ENCODE results near the gene KCNAB1.
"Not testable (repeated sequence)": the region's sequence is repeated elsewhere in the genome, so short reads cannot be mapped to it uniquely, and the experiment has no call there.

Gene KCNAB1

DNA sequence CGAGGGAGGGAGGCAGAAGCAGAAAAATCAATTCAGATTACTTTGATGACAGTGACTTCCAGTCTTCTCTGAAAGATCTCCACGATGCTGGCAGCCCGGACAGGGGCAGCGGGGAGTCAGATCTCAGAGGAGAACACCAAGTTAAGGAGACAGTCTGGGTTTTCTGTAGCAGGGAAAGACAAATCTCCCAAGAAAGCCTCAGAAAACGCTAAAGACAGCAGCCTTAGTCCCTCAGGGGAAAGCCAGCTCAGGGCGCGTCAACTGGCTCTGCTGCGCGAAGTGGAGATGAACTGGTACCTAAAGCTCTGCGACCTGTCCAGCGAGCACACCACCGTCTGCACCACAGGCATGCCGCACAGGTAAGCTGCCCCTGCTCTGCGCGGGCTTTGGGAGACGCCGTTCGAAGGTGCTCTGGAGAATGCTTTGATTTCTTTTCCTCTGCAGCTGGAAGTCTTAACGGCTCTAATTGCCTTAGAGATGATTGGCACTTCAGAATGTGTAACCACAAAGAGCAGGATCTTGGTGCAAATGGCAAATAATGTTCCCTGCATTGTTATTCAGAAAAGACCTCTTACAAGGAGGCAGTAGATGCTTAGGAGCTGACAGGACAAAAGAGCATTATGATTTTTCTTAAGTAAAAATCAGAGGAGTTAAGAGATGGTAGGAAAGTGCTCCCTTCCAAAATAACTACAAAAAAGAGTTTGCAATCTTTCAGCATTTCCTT is at the start of gene KCNAB1:
KCNAB1 (plus strand) TSS at position 51 of the 724 bp plus-strand sequence.
- no peak for DNase-seq

DNA sequence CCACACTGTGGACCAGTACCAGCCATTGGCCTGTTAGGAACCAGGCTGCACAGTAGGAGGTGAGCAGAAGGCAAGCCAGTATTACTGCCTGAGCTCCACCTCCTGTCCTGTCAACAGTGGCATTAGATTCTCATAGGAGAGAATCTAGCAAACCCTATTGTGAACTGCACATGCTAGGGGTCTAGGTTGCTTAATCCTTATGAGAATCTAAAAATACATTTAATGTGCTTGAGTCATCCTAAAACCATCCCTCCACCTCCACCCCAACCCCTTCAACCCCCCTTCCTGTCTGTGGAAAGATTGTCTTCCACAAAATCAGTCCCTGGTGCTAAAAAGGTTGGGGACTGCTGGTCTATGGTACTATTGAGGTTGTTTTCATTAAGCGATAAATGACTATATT is 49.3 kb upstream of the KCNAB1 start:
- no peak for DNase-seq

DNA sequence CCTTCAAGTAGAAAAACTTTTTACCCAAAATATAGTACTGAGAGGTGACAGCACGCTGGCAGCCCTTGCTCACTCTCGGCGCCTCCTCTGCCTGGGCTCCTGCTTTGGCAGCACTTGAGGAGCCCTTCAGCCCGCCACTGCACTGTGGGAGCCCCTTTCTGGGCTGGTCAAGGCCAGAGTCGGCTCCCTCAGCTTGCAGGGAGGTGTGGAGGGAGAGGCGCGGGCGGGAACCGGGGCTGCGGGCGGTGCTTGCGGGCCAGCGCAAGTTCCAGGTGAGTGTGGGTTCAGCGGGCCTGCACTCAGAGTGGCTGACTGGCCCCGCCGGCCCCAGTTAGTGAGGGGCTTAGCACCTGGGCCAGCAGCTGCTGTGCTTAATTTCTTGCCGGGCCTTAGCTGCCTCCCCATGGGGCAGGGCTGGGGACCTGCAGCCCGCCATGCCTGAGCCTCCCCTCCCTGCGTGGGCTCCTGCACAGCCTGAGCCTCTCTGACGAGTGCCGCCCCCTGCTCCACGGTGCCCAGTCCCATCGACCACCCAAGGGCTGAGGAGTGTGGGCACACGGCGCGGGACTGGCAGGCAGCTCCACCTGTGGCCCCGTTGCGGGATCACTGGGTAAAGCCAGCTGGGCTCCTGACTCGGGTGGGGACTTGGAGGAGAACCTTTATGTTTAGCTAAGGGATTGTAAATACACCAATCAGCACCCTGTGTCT is 47.3 kb upstream of the KCNAB1 start:
- DNase-seq, result not testable (repeated sequence)

DNA sequence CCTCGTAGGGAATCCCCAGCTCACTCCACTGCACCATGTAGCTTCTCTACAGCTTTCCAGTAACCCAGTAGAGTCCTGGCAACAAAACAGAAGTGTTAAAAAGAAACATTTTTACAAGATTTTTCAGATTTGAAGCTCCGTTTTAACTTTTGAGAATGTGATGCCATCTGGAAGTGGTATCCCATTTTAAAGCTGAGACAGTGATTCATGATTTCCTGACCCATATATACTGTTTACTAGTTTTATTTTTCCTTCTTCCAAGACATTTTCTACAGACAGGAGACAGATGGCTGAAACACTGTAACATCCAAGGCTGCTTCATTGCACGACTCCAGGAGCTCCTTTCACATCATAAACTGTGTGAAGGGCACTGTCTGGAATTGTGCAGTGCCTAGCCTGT is 30.3 kb upstream of the KCNAB1 start:
- no peak for DNase-seq

DNA sequence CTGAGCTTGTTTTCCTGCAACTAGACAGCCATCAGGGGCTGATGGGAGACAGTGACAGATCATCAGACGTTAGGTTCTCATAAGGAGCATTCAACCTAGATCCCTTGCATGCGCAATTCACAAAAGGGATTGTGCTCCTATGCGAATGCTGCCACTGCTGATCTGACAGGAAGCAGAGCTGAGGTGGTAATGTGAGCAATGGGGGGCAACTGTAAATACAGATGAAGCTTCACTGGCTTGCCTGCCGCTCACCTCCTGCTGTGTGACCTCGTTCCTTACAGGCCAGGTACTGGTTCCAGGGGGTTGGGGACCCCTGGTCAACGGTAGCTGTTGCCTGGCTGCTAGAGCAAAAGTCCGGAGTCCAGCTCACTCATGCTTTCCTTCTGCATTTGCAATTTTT is 26.4 kb upstream of the KCNAB1 start:
- DNase-seq, result no peak

DNA sequence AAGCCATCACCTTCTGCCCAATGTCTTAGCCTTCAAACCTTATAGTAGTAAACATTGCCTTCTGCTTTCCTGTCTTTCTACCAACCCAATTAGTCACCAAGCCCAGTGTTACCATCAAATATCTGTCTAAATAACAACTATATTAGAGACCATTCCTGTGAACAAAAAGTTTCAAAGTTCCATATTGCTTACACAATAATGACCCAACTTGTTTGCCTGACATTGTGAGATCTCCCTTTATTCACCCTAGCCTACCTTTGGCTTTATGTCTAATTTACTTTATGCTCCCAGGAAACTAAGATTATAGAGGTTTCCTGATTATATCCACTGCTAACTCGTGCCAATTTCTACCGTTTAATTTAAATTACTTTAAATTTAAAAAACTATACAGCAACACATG is 26.0 kb upstream of the KCNAB1 start:
- no peak for DNase-seq

DNA sequence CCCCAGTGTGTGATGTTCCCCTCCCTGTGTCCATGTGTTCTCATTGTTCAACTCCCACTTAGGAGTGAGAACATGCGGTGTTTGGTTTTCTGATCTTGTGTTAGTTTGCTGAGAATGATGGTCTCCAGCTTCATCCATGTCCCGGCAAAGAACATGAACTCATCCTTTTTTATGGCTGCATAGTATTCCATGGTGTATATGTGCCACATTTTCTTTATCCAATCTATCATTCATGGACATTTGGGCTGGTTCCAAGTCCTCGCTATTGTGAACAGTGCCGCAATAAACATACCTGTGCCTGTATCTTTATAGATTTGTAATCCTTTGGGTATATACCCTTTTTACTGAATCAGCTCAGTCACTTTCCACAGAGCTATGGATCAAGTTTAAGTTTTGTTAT is 24.7 kb upstream of the KCNAB1 start:
- DNase-seq, result not testable (repeated sequence)

DNA sequence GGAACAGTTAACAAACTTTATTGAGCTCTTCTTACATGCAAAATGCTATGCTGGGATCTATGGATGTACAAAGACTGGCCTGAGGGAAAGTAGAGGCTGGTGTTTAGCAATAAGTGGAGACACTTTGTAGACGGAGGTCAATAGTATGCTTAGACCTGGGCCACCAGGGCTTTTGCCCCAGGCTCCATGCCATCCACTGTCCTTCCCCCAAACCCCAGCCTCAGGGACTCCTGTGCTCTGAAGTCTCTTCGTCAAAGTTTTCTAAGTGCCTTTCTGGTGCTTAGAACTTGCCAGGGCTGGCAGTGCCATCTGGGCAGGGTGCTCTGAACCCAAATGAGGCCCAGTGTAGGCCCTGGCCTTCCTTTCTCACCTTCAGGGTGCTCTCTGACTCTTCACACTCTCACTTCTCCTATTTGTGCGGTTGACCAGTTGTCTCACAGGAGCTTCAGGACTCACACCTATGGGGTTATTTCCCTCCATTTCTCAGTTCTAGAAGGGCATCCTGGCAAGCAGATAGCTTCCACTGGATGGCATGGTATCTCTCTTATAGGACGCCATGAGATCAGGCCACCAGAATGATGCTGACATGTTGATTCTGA is 21.8 kb upstream of the KCNAB1 start:
- DNase-seq, result no peak

DNA sequence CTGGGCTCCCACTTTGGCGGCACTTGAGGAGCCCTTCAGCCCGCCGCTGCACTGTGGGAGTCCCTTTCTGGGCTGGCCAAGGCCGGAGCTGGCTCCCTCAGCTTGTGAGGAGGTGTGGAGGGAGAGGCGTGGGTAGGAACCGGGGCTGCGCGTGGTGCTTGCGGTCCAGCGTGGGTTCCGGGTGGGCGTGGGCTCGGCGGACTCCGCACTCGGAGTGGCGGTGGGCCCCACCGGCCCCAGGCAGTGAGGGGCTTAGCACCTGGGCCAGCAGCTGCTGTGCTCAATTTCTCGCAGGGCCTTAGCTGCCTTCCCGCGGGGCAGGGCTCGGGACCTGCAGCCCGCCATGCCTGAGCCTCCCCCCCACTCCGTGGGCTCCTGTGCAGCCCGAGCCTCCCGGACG is 21.0 kb upstream of the KCNAB1 start:
- not testable (repeated sequence) for DNase-seq

DNA sequence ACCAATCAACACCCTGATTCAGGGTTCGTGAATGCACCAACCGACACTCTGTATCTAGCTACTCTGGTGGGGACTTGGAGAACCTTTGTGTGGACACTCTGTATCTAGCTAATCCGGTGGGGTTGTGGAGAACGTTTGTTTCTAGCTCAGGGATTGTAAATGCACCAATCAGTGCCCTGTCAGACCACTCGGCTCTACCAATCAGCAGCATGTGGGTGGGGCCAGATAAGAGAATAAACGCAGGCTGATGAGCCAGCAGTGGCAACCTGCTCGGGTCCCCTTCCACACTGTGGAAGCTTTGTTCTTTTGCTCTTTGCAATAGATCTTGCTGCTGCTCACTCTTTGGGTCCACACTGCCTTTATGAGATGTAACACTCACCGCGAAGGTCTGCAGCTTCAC is 20.4 kb upstream of the KCNAB1 start:
- not testable (repeated sequence) for DNase-seq

DNA sequence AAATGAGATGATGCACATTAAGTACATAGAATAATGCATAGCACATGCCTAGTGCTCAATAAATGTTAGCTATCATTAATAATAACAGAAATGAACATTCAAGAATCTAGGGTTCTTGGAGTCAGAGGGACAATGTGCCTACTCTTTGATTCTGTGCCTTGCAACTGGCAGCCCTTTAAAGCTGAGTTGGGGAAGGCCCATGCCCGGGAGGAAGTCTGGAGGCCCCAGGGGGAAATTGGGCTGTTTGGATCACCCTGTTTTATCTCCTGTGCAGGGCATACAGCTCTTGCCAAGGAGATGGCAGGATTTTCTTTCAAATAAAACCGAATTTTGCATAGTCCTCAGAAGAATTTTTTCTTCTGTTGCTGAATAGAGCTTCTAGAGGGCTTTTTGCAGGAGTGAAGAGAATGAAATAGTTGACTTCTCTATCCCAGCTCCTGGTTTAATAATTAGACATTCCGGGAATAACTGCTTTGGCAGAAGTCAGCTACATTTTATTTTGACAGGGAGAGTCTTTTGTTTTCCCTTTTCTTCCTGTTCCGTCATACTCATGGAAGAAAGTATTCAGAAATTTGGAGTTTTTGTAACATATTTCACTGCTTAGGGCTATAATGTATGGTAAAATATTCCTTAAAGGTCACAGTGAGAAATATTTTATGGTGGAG is 18.0 kb upstream of the KCNAB1 start:
- no peak for DNase-seq

DNA sequence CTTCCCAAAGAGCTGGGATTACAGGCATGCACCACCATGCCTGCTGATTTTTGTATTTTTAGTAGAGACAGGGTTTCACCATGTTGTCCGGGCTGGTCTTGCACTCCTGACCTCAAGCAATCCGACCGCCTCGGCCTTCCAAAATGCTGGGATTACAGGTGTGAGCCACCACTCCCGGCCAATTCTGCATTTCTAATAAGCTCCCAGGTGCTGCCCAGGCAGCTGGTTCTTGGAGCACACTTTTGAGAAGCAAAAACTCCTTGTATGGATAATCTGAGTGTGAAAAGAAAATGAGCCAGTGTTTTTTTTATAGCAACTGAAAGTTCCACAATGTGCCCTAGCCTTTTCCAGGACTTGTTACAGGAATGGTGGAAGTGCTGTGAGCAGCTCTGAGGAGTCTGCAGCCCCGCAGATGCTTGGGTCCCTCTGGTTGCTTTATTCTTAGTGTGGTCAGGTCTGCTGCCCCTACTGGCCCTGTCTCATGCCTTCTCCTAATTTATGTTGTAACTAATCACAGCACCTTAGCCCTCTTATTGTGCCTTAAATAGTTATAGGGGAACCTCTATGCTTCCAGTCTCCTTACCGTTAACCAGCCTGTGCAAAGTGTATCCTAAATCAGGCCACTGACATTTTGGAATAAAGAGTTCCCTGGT is 13.5 kb upstream of the KCNAB1 start:
- no peak for DNase-seq

DNA sequence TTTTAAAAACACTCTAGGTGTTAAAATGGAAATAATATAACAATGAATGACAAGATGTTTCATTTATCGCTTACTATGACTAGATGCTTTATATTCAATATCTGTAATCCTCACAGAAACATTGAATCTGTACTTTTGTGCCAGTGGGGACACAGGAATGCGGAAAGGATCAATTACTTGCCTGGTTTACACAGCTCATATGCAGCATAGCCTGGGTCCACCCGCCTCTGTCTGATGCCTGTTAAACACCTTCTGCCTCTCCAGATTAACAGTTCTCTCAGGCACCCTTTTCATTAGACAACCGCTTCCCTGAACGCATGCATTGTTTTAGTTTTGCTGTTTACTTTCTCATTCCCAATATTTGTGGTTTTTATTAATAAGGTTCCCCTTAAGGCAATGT is 12.9 kb upstream of the KCNAB1 start:
- DNase-seq, result no peak

DNA sequence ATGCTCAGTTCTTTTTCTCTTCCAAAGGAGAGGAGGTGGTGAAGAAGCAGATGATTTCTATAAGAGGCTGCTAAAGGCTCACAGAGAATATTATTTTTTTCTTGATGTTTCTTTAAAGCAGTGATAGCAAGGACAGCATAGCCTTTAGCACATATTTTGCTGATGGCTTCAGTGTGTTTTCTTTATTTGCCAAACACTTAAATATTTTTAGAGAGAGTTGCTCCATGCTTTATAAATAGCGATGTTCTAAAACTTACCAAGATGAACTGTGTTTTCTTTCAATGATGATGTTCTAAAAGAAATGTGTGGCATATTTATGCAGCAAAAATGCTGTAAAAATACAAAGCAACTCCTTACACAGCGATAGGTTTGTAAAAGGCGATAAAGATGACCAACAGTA is 11.8 kb upstream of the KCNAB1 start:
- no peak for DNase-seq

DNA sequence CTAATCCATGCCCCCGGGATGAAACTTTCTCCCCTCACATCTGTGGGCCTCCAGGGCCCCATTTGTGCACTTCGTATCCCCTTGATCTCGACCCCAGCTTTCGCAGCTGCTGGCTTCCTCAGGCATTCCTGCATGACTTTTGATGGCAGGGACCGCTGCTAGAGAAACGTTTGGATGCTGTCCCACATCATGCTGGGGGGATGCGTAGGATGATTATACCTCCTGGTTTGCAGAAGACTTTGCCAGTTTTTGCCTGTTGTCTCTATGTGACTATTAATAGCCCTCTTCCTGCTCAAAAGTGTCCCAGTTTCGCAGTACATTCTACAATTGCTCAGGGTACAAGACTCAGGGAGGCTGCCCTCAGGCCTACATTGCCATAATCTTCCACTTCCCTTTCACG is 10.4 kb upstream of the KCNAB1 start:
- DNase-seq, result no peak

DNA sequence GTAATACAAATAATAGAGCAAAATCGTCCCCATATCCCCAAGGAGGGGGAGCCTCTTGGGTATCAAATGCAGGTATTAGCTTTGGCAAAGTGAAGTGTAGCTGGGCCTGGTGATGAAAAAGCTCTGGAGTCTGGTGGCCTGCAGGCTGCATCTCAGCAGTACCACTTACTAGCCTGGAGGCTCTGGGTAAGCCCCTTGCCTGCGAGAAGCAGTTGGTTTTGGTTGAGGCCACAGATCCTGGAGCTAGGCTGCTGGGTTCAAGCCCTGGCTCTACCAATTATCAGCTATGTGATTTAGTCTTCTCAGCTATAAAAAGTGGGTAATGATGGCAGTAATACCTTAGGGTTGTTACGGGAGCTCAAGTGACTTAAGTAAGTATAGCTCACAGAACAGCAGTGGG is 6.1 kb downstream of the KCNAB1 start:
- no peak for DNase-seq

DNA sequence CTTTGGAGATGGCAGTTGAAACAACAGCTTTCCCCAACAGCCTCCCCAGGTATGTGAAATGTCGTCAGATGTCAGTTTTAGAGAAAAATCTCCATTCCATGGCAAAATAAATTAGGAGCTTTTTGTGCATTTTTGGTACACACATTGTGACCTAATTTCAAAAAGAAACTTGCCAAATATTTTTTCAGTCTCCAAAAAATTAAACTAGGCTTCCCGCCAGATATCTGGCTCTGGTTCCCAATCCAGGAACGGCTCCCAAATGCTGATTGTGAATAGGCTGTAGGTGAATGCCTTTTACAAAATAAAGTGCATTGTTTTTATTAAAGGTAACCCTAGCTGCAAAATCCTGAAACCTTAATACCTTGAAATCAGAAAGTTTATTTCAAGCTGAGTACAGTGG is 10.9 kb downstream of the KCNAB1 start:
- DNase-seq, result no peak

DNA sequence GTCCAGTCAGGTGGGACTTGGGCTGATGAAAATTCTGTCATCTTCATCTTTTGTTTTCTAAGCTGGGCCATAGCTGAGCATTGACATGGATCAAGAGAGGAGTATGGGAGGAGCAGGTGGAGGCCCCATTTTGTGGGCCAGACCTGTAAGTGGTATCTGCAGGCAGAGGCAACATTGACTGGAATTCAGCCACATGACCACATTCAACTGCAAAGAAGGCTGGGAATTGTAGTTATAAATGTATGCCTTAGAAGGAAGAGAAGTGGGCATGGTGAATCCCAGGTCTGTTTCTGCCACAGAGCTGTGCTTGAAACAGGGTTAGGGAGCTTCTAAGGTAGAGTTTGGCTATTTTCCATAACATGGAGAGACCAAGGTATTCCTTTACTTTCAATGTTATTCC is 11.4 kb downstream of the KCNAB1 start:
- DNase-seq, result no peak

DNA sequence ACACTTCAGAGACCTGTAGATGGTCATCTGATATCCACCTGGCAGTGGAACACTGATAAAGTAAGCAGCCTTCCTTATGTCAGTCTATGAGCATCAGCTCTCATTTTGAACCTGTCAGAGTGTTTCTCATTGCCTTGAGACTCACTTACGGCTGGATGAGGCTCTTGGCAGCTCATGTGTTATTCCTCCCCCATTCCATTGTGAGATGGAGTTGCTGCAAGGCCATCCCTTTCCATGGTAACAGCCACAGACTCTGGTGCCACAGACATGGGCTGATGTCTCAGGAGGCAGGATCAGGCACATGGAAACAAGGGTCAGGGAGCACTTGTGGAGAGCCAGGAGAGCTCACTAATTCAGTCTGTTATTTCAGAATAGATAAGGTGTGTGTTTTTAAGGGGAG is 11.9 kb downstream of the KCNAB1 start:
- DNase-seq, result no peak

DNA sequence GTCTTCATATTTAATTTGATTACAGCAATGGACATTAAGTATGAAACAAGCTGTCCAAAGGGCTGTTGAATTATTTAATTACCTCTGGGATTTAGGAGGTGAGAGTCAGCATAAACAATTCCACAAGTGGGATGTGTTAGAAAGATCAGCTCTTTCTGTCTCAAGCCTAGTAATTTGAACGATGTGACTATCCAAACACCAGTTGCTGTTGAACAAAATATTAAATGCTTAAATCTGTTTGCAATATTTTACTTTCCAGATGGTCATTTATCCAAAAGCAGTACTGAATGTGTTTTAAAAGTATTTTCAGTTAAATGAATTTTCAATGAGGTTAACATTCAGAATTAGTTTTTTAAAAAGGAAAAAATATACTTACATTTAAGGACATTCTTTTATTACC is 12.7 kb downstream of the KCNAB1 start:
- DNase-seq, result no peak

DNA sequence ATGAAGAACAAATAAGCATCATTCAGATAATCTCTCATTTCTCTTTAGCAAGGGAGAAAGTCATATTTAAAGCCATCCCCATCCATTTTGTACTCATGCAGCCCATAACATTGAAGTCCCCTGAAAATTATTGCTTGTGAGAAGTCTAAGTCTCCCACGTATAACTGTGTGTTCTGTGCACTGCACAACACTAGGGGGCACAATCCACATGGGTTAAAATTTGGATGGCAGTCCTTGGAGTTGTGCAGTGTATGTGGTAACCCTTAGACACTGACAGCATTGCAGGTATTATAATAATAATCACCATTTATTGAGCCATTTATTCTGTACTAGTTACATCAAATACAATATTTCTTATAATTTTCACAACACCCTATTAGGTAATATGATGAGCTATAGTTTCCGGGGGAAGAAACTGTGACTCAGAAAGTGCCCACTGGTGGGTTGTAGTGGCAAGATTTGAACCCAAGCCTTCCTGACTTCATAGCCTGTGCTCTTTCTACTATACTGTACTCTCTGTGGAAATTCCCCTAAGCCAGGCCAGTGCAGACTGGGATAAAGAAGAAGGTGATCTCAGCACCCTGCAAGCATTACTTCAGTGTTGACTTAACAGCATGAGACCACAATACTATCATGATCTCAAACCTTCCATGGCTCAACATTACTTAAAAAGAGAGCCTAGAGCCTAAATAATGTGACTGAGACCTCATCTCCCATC is 15.7 kb downstream of the KCNAB1 start:
- no peak for DNase-seq

DNA sequence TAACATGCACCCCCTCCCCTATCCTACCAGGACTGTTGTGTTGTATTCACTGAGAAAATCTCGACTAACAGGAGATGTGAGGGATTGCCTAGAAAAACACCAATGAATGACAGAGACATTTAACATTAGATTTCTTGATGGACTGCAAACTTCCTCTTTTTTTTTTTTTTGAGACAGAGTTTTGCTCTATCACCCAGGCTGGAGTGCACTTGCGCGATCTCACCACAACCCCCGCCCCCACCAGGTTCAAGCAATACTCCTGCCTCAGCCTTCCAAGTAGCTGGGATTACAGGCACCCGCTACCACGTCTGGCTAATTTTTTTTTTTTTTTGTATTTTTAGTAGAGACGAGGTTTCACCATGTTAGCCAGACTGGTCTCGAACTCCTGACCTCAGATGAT is 17.0 kb downstream of the KCNAB1 start:
- DNase-seq, result not testable (repeated sequence)

Data from stimulated activated CD4-positive, alpha-beta T cell treated with anti-CD3 and anti-CD28 coated beads, Interleukin-12 subunit alpha, Interleukin-12 subunit beta, amount 100 ng/mL, for 4 hours (primary cell).